Measurements from ENCODE around the gene CDCP1.

The CDCP1 gene

GRCh38 chr3:45087155-45087554, 59.0 kb downstream of the CDCP1 start:
- TF ChIP-seq CTCF (IDR thresholded peaks at IDR 0.05; ENCODE audit: insufficient read depth, low read depth, low read length, missing control alignments) = no peak
- H3K4me3 ChIP-seq (ENCODE audit: low read depth, low read length) = no peak overlapping the region
- DNase-seq (ENCODE audit: low read depth) = no peak

- no peak for TF ChIP-seq CTCF (IDR thresholded peaks at IDR 0.05; ENCODE audit: insufficient read depth, low read depth, low read length, missing control alignments)
- H3K4me3 ChIP-seq (ENCODE audit: low read depth, low read length) = no peak overlapping the region
- no peak for DNase-seq (ENCODE audit: low read depth)
Observed at GRCh38 chr3:45084820-45085816, 61.1 kb downstream of the CDCP1 start.

- no peak overlapping the region for H3K4me3 ChIP-seq (ENCODE audit: low read depth, low read length)
- no peak for DNase-seq (ENCODE audit: low read depth)
- TF ChIP-seq CTCF (IDR thresholded peaks at IDR 0.05; ENCODE audit: insufficient read depth, low read depth, low read length, missing control alignments) = no peak
Observed at GRCh38 chr3:45084361-45084760, 61.8 kb downstream of the CDCP1 start.

- TF ChIP-seq CTCF (IDR thresholded peaks at IDR 0.05; ENCODE audit: insufficient read depth, low read depth, low read length, missing control alignments) = no peak
- no peak overlapping the region for H3K4me3 ChIP-seq (ENCODE audit: low read depth, low read length)
- DNase-seq (ENCODE audit: low read depth) = no peak
Observed at GRCh38 chr3:45083023-45083422, 63.2 kb downstream of the CDCP1 start.

- DNase-seq (ENCODE audit: low read depth) = no peak
- no peak for TF ChIP-seq CTCF (IDR thresholded peaks at IDR 0.05; ENCODE audit: insufficient read depth, low read depth, low read length, missing control alignments)
- H3K4me3 ChIP-seq (ENCODE audit: low read depth, low read length) = no peak overlapping the region
Observed at GRCh38 chr3:45082142-45082538, 64.0 kb downstream of the CDCP1 start.

GRCh38 chr3:45081506-45082141, 64.6 kb downstream of the CDCP1 start:
- TF ChIP-seq CTCF (IDR thresholded peaks at IDR 0.05; ENCODE audit: insufficient read depth, low read depth, low read length, missing control alignments) = no peak
- H3K4me3 ChIP-seq (ENCODE audit: low read depth, low read length) = no peak overlapping the region
- DNase-seq (ENCODE audit: low read depth) = no peak
